Measurements from ENCODE around the gene RPS3A.

DNA sequence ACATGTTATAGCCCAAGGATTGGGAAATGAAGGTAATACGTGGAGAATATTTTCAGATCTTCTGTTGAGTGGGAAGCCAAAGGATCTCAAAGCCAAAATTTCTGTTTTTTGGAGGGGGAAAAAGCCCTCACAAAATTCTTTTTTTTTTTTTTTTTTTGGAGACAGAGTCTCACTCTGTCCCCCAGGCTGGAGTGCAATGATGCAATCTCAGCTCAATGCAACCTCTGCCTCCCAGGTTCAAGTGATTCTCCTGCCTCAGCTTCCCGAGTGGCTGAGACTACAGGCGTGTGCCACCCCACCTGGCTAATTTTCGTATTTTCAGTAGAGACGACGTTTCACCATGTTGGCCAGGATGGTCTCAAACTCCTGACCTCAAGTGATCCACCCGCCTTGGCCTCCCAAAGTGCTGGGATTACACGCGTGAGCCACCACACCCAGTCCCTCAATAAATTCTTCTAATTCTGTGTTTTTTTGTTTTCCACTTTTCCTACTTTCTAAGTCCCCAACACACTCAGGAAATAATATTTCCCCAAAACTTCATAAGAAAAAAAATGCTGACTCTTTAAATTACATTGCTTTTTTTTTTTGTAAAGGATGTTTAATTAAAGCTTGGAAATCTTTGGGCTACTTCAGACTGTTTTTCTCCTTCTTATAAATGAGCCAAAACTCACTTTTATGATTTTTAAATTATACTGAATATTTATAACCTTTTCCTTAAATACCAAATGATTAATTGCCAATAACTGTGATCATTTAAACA lies 51.6 kb downstream of the RPS3A start:
- TF ChIP-seq POLR2AphosphoS5 (IDR thresholded peaks at IDR 0.05; ENCODE audit: low read depth, low read length), result no peak
- TF ChIP-seq, protein P1, sequence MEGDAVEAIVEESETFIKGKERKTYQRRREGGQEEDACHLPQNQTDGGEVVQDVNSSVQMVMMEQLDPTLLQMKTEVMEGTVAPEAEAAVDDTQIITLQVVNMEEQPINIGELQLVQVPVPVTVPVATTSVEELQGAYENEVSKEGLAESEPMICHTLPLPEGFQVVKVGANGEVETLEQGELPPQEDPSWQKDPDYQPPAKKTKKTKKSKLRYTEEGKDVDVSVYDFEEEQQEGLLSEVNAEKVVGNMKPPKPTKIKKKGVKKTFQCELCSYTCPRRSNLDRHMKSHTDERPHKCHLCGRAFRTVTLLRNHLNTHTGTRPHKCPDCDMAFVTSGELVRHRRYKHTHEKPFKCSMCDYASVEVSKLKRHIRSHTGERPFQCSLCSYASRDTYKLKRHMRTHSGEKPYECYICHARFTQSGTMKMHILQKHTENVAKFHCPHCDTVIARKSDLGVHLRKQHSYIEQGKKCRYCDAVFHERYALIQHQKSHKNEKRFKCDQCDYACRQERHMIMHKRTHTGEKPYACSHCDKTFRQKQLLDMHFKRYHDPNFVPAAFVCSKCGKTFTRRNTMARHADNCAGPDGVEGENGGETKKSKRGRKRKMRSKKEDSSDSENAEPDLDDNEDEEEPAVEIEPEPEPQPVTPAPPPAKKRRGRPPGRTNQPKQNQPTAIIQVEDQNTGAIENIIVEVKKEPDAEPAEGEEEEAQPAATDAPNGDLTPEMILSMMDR (IDR thresholded peaks at IDR 0.05), result no peak
